Measurements from ENCODE around the gene CXCL6. TPM values are rescaled to one million over a fixed set of nuclear protein-coding genes. Genes with fewer than 3 reads are reported as not detected.

CXCL6 gene
- total and polyA plus RNA-seq, 4 donors = 0.57 TPM; not detected in 3

GRCh38 chr4:73875401-73875800 lies 38.9 kb downstream of the CXCL6 start:
- DNase-seq = no peak
- no peaks in the 10 kb centered on the region for H3K4me1 ChIP-seq (ENCODE audit: control insufficient read depth in 1 of 2, insufficient read depth in 2 of 2, low read length in 2 of 2)
- intact Hi-C loops (cut with DNase I) = no loop called here
- no peak overlapping the region for H3K4me3 ChIP-seq (ENCODE audit: low read length in 2 of 2)
- H3K9me3 ChIP-seq (ENCODE audit: control insufficient read depth, low read length) = no peaks in the 10 kb centered on the region
- 88 to 91% methylated on average over 1 of the region's 1 CpG for WGBS, 2 donors
- H3K36me3 ChIP-seq (ENCODE audit: control insufficient read depth in 1 of 2, insufficient read depth in 2 of 2, low read length in 1 of 2) = no peaks in the 10 kb centered on the region
- H3K27ac ChIP-seq (ENCODE audit: low read depth in 1 of 2, low read length in 2 of 2) = no peak overlapping the region
- no peak for ATAC-seq (ENCODE audit: low FRiP score)
- H3K27me3 ChIP-seq (ENCODE audit: control insufficient read depth in 1 of 2, insufficient read depth in 2 of 2, low read length in 1 of 2) = no peaks in the 10 kb centered on the region

- Histone ChIP-seq H3K9me3 (ENCODE audit: control insufficient read depth, low read length) (no peaks in the 10 kb centered on the region), H3K4me3 (ENCODE audit: low read length in 2 of 2) (no peak overlapping the region), H3K36me3 (ENCODE audit: control insufficient read depth in 1 of 2, insufficient read depth in 2 of 2, low read length in 1 of 2) (no peaks in the 10 kb centered on the region), H3K27ac (ENCODE audit: low read depth in 1 of 2, low read length in 2 of 2) (no peak overlapping the region), H3K4me1 (ENCODE audit: control insufficient read depth in 1 of 2, insufficient read depth in 2 of 2, low read length in 2 of 2) (no peaks in the 10 kb centered on the region), H3K27me3 (ENCODE audit: control insufficient read depth in 1 of 2, insufficient read depth in 2 of 2, low read length in 1 of 2) (peaks cover 0 to 1% of the 10 kb centered on the region in 2 donors)
- no peak for DNase-seq
- no peak for ATAC-seq (ENCODE audit: low FRiP score)
- intact Hi-C loops (cut with DNase I) = no loop called here
- WGBS, 2 donors = 28 to 43% methylated on average over 1 of the region's 1 CpG
Measured at GRCh38 chr4:73883306-73883705, 46.8 kb downstream of the CXCL6 start.

GRCh38 chr4:73885574-73886267 lies 49.2 kb downstream of the CXCL6 start:
- WGBS, 2 donors = 72 to 73% methylated on average over 4 of the region's 4 CpGs
- H3K9me3 ChIP-seq (ENCODE audit: control insufficient read depth, low read length) = no peaks in the 10 kb centered on the region
- intact Hi-C loops (cut with DNase I) = no loop called here
- DNase-seq = no peak
- H3K4me3 ChIP-seq (ENCODE audit: low read length in 2 of 2) = no peak overlapping the region
- H3K4me1 ChIP-seq (ENCODE audit: control insufficient read depth in 1 of 2, insufficient read depth in 2 of 2, low read length in 2 of 2) = no peaks in the 10 kb centered on the region
- no peak for ATAC-seq (ENCODE audit: low FRiP score)
- peaks cover 0 to 1% of the 10 kb centered on the region in 2 donors for H3K27me3 ChIP-seq (ENCODE audit: control insufficient read depth in 1 of 2, insufficient read depth in 2 of 2, low read length in 1 of 2)
- H3K36me3 ChIP-seq (ENCODE audit: control insufficient read depth in 1 of 2, insufficient read depth in 2 of 2, low read length in 1 of 2) = no peaks in the 10 kb centered on the region
- H3K27ac ChIP-seq (ENCODE audit: low read depth in 1 of 2, low read length in 2 of 2) = no peak overlapping the region

Other genes with a start within 250 kb of the CXCL6 start
- gene RASSF6, start 216.2 kb upstream of the CXCL6 start, total RNA-seq = not detected
- gene RASSF6, start 216.2 kb upstream of the CXCL6 start, polyA plus RNA-seq = 1 to 10 TPM in 1 of 2 donors, not detected in 1; 3.0 TPM
- 10 to 100 TPM in 1 of 2 donors, 1 to 10 TPM in 1; 7.8 to 12.1 TPM for gene CXCL8, start 96.1 kb upstream of the CXCL6 start, total RNA-seq
- gene CXCL8, start 96.1 kb upstream of the CXCL6 start, polyA plus RNA-seq = 10 to 100 TPM in 1 of 2 donors, 1 to 10 TPM in 1; 1.3 to 17.9 TPM
- gene PF4V1, start 16.6 kb downstream of the CXCL6 start, total RNA-seq = under 1 TPM in 1 of 2 donors, not detected in 1; 0.88 TPM
- not detected for gene PF4V1, start 16.6 kb downstream of the CXCL6 start, polyA plus RNA-seq
- gene CXCL1, start 32.7 kb downstream of the CXCL6 start, total RNA-seq = 1 to 10 TPM; 2.4 to 4.6 TPM
- 1 to 10 TPM in 1 of 2 donors, not detected in 1; 1.6 TPM for gene CXCL1, start 32.7 kb downstream of the CXCL6 start, polyA plus RNA-seq
- gene PF4, start 145.3 kb downstream of the CXCL6 start, total RNA-seq = 1 to 10 TPM in 1 of 2 donors, not detected in 1; 3.3 TPM
- not detected for gene PF4, start 145.3 kb downstream of the CXCL6 start, polyA plus RNA-seq
- gene PPBP, start 151.5 kb downstream of the CXCL6 start, total RNA-seq = 1 to 10 TPM in 1 of 2 donors, under 1 TPM in 1; 0.57 to 8.4 TPM
- not detected for gene PPBP, start 151.5 kb downstream of the CXCL6 start, polyA plus RNA-seq
- gene CXCL5, start 162.0 kb downstream of the CXCL6 start, total RNA-seq = under 1 TPM in 1 of 2 donors, not detected in 1; 0.57 TPM
- gene CXCL5, start 162.0 kb downstream of the CXCL6 start, polyA plus RNA-seq = under 1 TPM in 1 of 2 donors, not detected in 1; 0.05 TPM
- 10 to 100 TPM in 1 of 2 donors, 1 to 10 TPM in 1; 3.2 to 12.1 TPM for gene CXCL3, start 202.0 kb downstream of the CXCL6 start, total RNA-seq
- gene CXCL3, start 202.0 kb downstream of the CXCL6 start, polyA plus RNA-seq = 1 to 10 TPM in 1 of 2 donors, under 1 TPM in 1; 0.64 to 1.5 TPM

Data from aorta (tissue), 5 donors.